Loucy (cell line): ENCODE data around the gene APOBEC3H.

Experiments
- H2AFZ ChIP-seq: fragments of 200-600 bp; sonication (generic); 2 replicates; pipeline ENCODE4 v1.6.0; 2016; ENCODE audit warnings: antibody characterized with exemption, mild to moderate bottlenecking, low read length, moderate library complexity
- H3F3A ChIP-seq: fragments of 200-600 bp; 2 replicates; pipeline ENCODE4 v1.6.0; 2016; ENCODE audit warnings: antibody characterized with exemption, low read depth, mild to moderate bottlenecking
- H3K27me3 ChIP-seq: fragments of 200-600 bp; sonication (generic); 2 replicates; pipeline ENCODE4 v1.6.1; 2014; ENCODE audit warnings: low read length, mild to moderate bottlenecking; ENCODE audit not compliant: insufficient read depth, poor library complexity, severe bottlenecking
- H3K36me3 ChIP-seq: fragments of 200-600 bp; sonication (generic); 2 replicates; pipeline ENCODE4 v1.6.1; 2016; ENCODE audit warnings: low read length; ENCODE audit not compliant: insufficient read depth
- H3K4me1 ChIP-seq: fragments of 200-600 bp; sonication (generic); 2 replicates; pipeline ENCODE4 v1.5.1; 2014; ENCODE audit warnings: low read length, mild to moderate bottlenecking; ENCODE audit not compliant: insufficient read depth, poor library complexity, severe bottlenecking
- H3K4me2 ChIP-seq: fragments of 200-600 bp; sonication (generic); 2 replicates; pipeline ENCODE4 v1.6.0; 2014; ENCODE audit warnings: antibody characterized with exemption, low read length, low read depth, mild to moderate bottlenecking; ENCODE audit not compliant: poor library complexity, severe bottlenecking
- H3K4me3 ChIP-seq: fragments of 200-600 bp; sonication (generic); 2 replicates; pipeline ENCODE4 v1.5.1; 2014; ENCODE audit warnings: low read length, mild to moderate bottlenecking, mixed read lengths; ENCODE audit not compliant: poor library complexity, severe bottlenecking
- H3K79me2 ChIP-seq: fragments of 200-600 bp; sonication (generic); 2 replicates; pipeline ENCODE4 v1.6.1; 2014; ENCODE audit warnings: low read length; ENCODE audit not compliant: insufficient read depth
- H3K9ac ChIP-seq: fragments of 200-600 bp; sonication (generic); 2 replicates; pipeline ENCODE4 v1.6.0; 2014; ENCODE audit warnings: mild to moderate bottlenecking, low read depth, low read length, moderate library complexity; ENCODE audit not compliant: poor library complexity, severe bottlenecking
- H3K9me2 ChIP-seq: fragments of 200-600 bp; sonication (generic); replicated peaks from 2 replicates; pipeline ENCODE4 v1.6.1; 2016; ENCODE audit warnings: low read depth, low read length, mixed read lengths
- H3K9me3 ChIP-seq: fragments of 200-600 bp; sonication (generic); 2 replicates; pipeline ENCODE4 v1.6.1; 2014; ENCODE audit warnings: mild to moderate bottlenecking, antibody characterized with exemption, low read length, low read depth; ENCODE audit not compliant: insufficient read depth
- H4K20me1 ChIP-seq: fragments of 200-600 bp; sonication (generic); 2 replicates; pipeline ENCODE4 v1.6.0; 2014; ENCODE audit warnings: antibody characterized with exemption, low read length, mild to moderate bottlenecking; ENCODE audit not compliant: insufficient read depth, poor library complexity, severe bottlenecking
- EZH2phosphoT487 ChIP-seq: fragments of 200-600 bp; IDR thresholded peaks from 2 replicates; pipeline ENCODE4 v1.6.1; 2018; ENCODE audit warnings: antibody characterized with exemption, mild to moderate bottlenecking, moderate library complexity, borderline replicate concordance
- TF ChIP-seq, protein P1 (sequence below): fragments of 200-600 bp; sonication (generic); conservative IDR thresholded peaks from 2 replicates; pipeline ENCODE4 v1.5.1; 2014; ENCODE audit warnings: mild to moderate bottlenecking, antibody characterized with exemption, low read length

Gene APOBEC3H

DNA sequence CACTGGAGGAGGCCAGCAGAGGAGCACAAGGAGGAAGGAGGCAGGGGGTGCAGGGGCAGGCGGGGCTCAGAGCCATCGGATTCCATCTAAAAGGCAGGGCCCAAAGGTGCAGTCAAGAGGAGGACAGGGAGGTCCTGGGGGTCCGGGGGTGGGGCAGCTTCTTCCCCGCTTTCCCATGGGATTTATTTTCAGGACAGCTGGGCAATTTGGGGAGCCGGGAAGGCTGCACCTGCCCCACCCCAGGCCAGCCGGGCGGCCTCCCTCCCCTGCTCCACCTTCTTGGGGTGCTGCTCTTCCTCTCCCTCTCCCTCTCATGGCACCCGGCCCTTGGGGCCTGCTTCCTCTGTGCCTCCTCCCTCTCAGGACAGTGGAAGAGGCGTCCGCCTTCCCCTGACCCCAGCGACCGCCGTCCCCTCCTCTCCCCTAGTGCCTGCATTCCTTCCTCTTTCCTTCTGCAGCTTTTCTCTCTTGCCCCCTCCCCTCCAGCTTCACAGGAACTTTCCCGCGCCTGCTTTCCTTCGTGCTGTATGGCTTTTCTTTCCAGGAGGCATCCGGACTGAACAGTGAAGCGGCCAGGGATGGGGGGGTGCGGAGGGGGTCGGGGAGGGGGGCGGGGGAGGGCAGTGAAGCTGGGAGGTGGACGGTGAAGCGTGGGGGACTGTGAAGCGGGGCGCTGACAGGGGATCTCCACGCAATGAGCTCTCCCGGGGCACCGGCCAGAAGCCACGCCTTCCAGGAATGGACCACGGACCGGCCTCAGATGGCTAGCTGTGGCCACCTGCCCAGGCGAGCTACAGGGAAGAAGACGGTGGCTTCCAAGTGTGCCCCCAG is 26.9 kb downstream of the APOBEC3H start:
- H3K4me1 ChIP-seq = no peaks in the 10 kb centered on the region
- no peak overlapping the region for H3K4me3 ChIP-seq
- H2AFZ ChIP-seq = no peak overlapping the region
- H4K20me1 ChIP-seq = no peaks in the 10 kb centered on the region
- no peaks in the 10 kb centered on the region for H3K27me3 ChIP-seq
- H3K79me2 ChIP-seq = no peaks in the 10 kb centered on the region
- H3K9me3 ChIP-seq = no peaks in the 10 kb centered on the region
- no peak overlapping the region for H3K4me2 ChIP-seq
- TF ChIP-seq EZH2phosphoT487 = no peak
- TF ChIP-seq, protein P1, sequence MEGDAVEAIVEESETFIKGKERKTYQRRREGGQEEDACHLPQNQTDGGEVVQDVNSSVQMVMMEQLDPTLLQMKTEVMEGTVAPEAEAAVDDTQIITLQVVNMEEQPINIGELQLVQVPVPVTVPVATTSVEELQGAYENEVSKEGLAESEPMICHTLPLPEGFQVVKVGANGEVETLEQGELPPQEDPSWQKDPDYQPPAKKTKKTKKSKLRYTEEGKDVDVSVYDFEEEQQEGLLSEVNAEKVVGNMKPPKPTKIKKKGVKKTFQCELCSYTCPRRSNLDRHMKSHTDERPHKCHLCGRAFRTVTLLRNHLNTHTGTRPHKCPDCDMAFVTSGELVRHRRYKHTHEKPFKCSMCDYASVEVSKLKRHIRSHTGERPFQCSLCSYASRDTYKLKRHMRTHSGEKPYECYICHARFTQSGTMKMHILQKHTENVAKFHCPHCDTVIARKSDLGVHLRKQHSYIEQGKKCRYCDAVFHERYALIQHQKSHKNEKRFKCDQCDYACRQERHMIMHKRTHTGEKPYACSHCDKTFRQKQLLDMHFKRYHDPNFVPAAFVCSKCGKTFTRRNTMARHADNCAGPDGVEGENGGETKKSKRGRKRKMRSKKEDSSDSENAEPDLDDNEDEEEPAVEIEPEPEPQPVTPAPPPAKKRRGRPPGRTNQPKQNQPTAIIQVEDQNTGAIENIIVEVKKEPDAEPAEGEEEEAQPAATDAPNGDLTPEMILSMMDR = no peak
- H3K36me3 ChIP-seq = no peaks in the 10 kb centered on the region
- no peak overlapping the region for H3K9ac ChIP-seq
- no peaks in the 10 kb centered on the region for H3F3A ChIP-seq
- no peaks in the 10 kb centered on the region for H3K9me2 ChIP-seq

DNA sequence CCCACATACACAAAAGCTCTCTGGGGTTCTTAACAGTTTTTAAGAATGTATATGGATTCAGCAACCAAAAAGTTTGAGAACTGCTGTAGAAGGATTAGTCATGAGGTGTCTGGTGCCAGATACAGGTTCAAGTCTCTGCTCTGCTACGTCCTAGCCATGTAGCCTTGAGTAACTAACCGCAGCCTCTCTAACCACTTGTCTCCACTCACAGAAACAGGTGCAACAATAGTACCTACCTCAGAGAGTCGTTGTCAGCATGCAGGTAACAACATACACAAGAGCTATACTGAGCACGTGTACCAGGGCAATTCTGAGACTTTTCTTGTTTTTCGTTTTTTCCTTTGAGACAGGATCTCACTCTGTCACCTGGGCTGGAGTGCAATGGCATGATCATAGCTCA is 28.6 kb downstream of the APOBEC3H start:
- H3K4me3 ChIP-seq = no peak overlapping the region
- H3K4me1 ChIP-seq = no peaks in the 10 kb centered on the region
- no peaks in the 10 kb centered on the region for H3K79me2 ChIP-seq
- H2AFZ ChIP-seq = no peak overlapping the region
- no peak for TF ChIP-seq EZH2phosphoT487
- TF ChIP-seq, protein P1 = no peak
- no peaks in the 10 kb centered on the region for H3K36me3 ChIP-seq
- no peaks in the 10 kb centered on the region for H3K9me2 ChIP-seq
- no peaks in the 10 kb centered on the region for H3K9me3 ChIP-seq
- no peaks in the 10 kb centered on the region for H3F3A ChIP-seq
- H4K20me1 ChIP-seq = no peaks in the 10 kb centered on the region
- H3K27me3 ChIP-seq = no peaks in the 10 kb centered on the region
- H3K9ac ChIP-seq = no peak overlapping the region
- no peak overlapping the region for H3K4me2 ChIP-seq

DNA sequence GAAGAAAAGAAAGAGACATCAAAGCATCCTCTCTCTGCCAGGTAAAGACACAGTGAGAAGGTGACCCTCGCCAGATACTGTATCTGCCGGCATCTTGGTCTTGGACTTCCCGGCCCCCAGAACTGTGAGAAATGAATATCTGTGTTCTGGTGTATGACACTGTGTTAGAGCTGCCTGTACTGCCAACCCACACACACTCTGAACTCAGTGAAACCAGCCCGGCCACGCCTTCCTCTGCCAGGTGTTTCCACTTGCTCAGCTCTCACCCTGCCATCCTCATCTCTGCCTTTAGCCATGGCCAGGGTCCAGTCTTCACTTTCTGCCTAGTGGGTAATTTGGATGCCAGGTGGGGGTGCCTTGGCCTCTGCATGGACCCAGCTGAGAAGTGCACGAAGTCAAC is 31.5 kb downstream of the APOBEC3H start:
- no peaks in the 10 kb centered on the region for H3F3A ChIP-seq
- H3K79me2 ChIP-seq = no peaks in the 10 kb centered on the region
- TF ChIP-seq, protein P1 = no peak
- no peak for TF ChIP-seq EZH2phosphoT487
- no peaks in the 10 kb centered on the region for H3K4me1 ChIP-seq
- H4K20me1 ChIP-seq = no peaks in the 10 kb centered on the region
- H3K9me2 ChIP-seq = no peaks in the 10 kb centered on the region
- H2AFZ ChIP-seq = no peak overlapping the region
- no peak overlapping the region for H3K4me3 ChIP-seq
- H3K9ac ChIP-seq = no peak overlapping the region
- no peaks in the 10 kb centered on the region for H3K9me3 ChIP-seq
- H3K36me3 ChIP-seq = no peaks in the 10 kb centered on the region
- H3K27me3 ChIP-seq = no peaks in the 10 kb centered on the region
- H3K4me2 ChIP-seq = no peak overlapping the region
